ENCODE results near the gene GSTT4.

GRCh38 chr22:24051028-24051427 is 45.8 kb upstream of the GSTT4 start:
- TF ChIP-seq, protein P1, sequence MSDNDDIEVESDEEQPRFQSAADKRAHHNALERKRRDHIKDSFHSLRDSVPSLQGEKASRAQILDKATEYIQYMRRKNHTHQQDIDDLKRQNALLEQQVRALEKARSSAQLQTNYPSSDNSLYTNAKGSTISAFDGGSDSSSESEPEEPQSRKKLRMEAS (IDR thresholded peaks at IDR 0.05; ENCODE audit: low read depth): no peak
- TF ChIP-seq, protein P2, sequence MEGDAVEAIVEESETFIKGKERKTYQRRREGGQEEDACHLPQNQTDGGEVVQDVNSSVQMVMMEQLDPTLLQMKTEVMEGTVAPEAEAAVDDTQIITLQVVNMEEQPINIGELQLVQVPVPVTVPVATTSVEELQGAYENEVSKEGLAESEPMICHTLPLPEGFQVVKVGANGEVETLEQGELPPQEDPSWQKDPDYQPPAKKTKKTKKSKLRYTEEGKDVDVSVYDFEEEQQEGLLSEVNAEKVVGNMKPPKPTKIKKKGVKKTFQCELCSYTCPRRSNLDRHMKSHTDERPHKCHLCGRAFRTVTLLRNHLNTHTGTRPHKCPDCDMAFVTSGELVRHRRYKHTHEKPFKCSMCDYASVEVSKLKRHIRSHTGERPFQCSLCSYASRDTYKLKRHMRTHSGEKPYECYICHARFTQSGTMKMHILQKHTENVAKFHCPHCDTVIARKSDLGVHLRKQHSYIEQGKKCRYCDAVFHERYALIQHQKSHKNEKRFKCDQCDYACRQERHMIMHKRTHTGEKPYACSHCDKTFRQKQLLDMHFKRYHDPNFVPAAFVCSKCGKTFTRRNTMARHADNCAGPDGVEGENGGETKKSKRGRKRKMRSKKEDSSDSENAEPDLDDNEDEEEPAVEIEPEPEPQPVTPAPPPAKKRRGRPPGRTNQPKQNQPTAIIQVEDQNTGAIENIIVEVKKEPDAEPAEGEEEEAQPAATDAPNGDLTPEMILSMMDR (IDR thresholded peaks at IDR 0.05): no peak
- no peak for TF ChIP-seq FOXM1 (IDR thresholded peaks at IDR 0.05; ENCODE audit: low read depth)
- TF ChIP-seq YY1 (IDR thresholded peaks at IDR 0.05; ENCODE audit: low read depth): no peak
- no peak for TF ChIP-seq TAF1 (IDR thresholded peaks at IDR 0.05; ENCODE audit: borderline replicate concordance, low read depth, low read length)
- TF ChIP-seq, protein P3, sequence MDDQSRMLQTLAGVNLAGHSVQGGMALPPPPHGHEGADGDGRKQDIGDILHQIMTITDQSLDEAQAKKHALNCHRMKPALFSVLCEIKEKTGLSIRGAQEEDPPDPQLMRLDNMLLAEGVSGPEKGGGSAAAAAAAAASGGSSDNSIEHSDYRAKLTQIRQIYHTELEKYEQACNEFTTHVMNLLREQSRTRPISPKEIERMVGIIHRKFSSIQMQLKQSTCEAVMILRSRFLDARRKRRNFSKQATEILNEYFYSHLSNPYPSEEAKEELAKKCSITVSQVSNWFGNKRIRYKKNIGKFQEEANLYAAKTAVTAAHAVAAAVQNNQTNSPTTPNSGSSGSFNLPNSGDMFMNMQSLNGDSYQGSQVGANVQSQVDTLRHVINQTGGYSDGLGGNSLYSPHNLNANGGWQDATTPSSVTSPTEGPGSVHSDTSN (IDR thresholded peaks at IDR 0.05): no peak
- TF ChIP-seq FOSL2 (IDR thresholded peaks at IDR 0.05; ENCODE audit: borderline replicate concordance, low read depth): no peak
- no peak for TF ChIP-seq NRF1 (IDR thresholded peaks at IDR 0.05; ENCODE audit: low read depth, low read length)
- no peak for TF ChIP-seq EP300 (IDR thresholded peaks at IDR 0.05; ENCODE audit: borderline replicate concordance in 1 of 2, low read depth in 1 of 2, low read length in 1 of 2)
- TF ChIP-seq, protein P4, sequence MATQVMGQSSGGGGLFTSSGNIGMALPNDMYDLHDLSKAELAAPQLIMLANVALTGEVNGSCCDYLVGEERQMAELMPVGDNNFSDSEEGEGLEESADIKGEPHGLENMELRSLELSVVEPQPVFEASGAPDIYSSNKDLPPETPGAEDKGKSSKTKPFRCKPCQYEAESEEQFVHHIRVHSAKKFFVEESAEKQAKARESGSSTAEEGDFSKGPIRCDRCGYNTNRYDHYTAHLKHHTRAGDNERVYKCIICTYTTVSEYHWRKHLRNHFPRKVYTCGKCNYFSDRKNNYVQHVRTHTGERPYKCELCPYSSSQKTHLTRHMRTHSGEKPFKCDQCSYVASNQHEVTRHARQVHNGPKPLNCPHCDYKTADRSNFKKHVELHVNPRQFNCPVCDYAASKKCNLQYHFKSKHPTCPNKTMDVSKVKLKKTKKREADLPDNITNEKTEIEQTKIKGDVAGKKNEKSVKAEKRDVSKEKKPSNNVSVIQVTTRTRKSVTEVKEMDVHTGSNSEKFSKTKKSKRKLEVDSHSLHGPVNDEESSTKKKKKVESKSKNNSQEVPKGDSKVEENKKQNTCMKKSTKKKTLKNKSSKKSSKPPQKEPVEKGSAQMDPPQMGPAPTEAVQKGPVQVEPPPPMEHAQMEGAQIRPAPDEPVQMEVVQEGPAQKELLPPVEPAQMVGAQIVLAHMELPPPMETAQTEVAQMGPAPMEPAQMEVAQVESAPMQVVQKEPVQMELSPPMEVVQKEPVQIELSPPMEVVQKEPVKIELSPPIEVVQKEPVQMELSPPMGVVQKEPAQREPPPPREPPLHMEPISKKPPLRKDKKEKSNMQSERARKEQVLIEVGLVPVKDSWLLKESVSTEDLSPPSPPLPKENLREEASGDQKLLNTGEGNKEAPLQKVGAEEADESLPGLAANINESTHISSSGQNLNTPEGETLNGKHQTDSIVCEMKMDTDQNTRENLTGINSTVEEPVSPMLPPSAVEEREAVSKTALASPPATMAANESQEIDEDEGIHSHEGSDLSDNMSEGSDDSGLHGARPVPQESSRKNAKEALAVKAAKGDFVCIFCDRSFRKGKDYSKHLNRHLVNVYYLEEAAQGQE (IDR thresholded peaks at IDR 0.05; ENCODE audit: low read depth, low read length): no peak
- TF ChIP-seq RCOR1 (IDR thresholded peaks at IDR 0.05; ENCODE audit: low read length): no peak
